NT2/D1 (cell line): ENCODE data around the gene ITSN1.

ENCODE experiments used
- DNase-seq: peaks from one replicate; pipeline ENCODE4 v3.0.0-alpha.2; 2011; ENCODE audit warnings: low read depth, low spot score
- H3K27me3 ChIP-seq: 2 replicates; pipeline ENCODE4 v1.6.0; 2011; ENCODE audit warnings: mild to moderate bottlenecking; ENCODE audit not compliant: insufficient read length, insufficient read depth
- H3K36me3 ChIP-seq: 2 replicates; pipeline ENCODE4 v1.6.1; 2011; ENCODE audit warnings: mild to moderate bottlenecking, low read length, mixed read lengths; ENCODE audit not compliant: insufficient read depth, insufficient read length
- H3K4me1 ChIP-seq: 2 replicates; pipeline ENCODE4 v1.5.1; 2011; ENCODE audit not compliant: insufficient read depth, insufficient read length
- H3K4me3 ChIP-seq: 2 replicates; pipeline ENCODE4 v1.5.1; 2011; ENCODE audit warnings: low read depth; ENCODE audit not compliant: insufficient read length
- H3K9ac ChIP-seq: 2 replicates; pipeline ENCODE4 v1.6.0; 2011; ENCODE audit warnings: low read depth; ENCODE audit not compliant: insufficient read length
- H3K9me3 ChIP-seq: 2 replicates; pipeline ENCODE4 v1.5.1; 2011; ENCODE audit warnings: mild to moderate bottlenecking, low read length; ENCODE audit not compliant: insufficient read depth
- SUZ12 ChIP-seq: IDR thresholded peaks from 2 replicates; pipeline ENCODE4 v1.6.1; 2011; ENCODE audit not compliant: insufficient read length, insufficient read depth; ENCODE audit errors: extremely low read depth
- YY1 ChIP-seq: IDR thresholded peaks from 2 replicates; pipeline ENCODE4 v1.6.1; 2011; ENCODE audit not compliant: insufficient read length, insufficient read depth
- ZNF274 ChIP-seq: IDR thresholded peaks from 2 replicates; pipeline ENCODE4 v1.6.1; 2011; ENCODE audit warnings: mild to moderate bottlenecking, low read depth, low read length

ITSN1 gene

GRCh38 chr21:33940881-33941245, 298.6 kb downstream of the ITSN1 start:
- no peak overlapping the region for H3K4me3 ChIP-seq
- peaks cover 14% of the 10 kb centered on the region; the same call in 1 of the 2 replicates for H3K9me3 ChIP-seq
- peaks cover 27% of the 10 kb centered on the region for H3K36me3 ChIP-seq
- H3K4me1 ChIP-seq: peaks cover under 1% of the 10 kb centered on the region
- no peaks in the 10 kb centered on the region for H3K27me3 ChIP-seq
- no peak for DNase-seq
- H3K9ac ChIP-seq: no peak overlapping the region
- TF ChIP-seq YY1: no peak

- TF ChIP-seq YY1 (no peak), ZNF274 (no peak), SUZ12 (no peak)
- no peak for DNase-seq
- H3K36me3 ChIP-seq: peaks cover 27% of the 10 kb centered on the region
- H3K4me3 ChIP-seq: no peak overlapping the region
- no peak overlapping the region for H3K9ac ChIP-seq
- peaks cover 1% of the 10 kb centered on the region for H3K4me1 ChIP-seq
- no peaks in the 10 kb centered on the region for H3K27me3 ChIP-seq
- H3K9me3 ChIP-seq: peaks cover 14% of the 10 kb centered on the region; the same call in 1 of the 2 replicates
Measured at GRCh38 chr21:33942426-33942825, 300.1 kb downstream of the ITSN1 start.

- Histone ChIP-seq H3K4me1 (peaks cover 2% of the 10 kb centered on the region), H3K36me3 (peaks cover 27% of the 10 kb centered on the region), H3K4me3 (no peak overlapping the region), H3K9me3 (peaks cover 14% of the 10 kb centered on the region; the same call in 1 of the 2 replicates), H3K27me3 (no peaks in the 10 kb centered on the region), H3K9ac (no peak overlapping the region)
- no peak for DNase-seq
- TF ChIP-seq SUZ12 (no peak), ZNF274 (no peak), YY1 (no peak)
Measured at GRCh38 chr21:33943293-33943692, 301.0 kb downstream of the ITSN1 start.

GRCh38 chr21:33944185-33944763, 302.0 kb downstream of the ITSN1 start:
- Histone ChIP-seq H3K4me1 (peaks cover 12% of the 10 kb centered on the region), H3K36me3 (peaks cover 23% of the 10 kb centered on the region), H3K9me3 (peaks cover 12% of the 10 kb centered on the region; the same call in 1 of the 2 replicates), H3K9ac (no peak overlapping the region), H3K27me3 (no peaks in the 10 kb centered on the region), H3K4me3 (no peak overlapping the region)
- no peak for TF ChIP-seq ZNF274
- no peak for TF ChIP-seq YY1
- TF ChIP-seq SUZ12: no peak
- no peak for DNase-seq

- Histone ChIP-seq H3K4me1 (peaks cover 12% of the 10 kb centered on the region), H3K36me3 (peaks cover 28% of the 10 kb centered on the region), H3K27me3 (no peaks in the 10 kb centered on the region), H3K4me3 (no peak overlapping the region), H3K9me3 (peaks cover 10% of the 10 kb centered on the region; the same call in 1 of the 2 replicates), H3K9ac (no peak overlapping the region)
- no peak for DNase-seq
- TF ChIP-seq SUZ12 (no peak), YY1 (no peak)
Measured at GRCh38 chr21:33945652-33946270, 303.5 kb downstream of the ITSN1 start.

GRCh38 chr21:33947451-33948095, 305.3 kb downstream of the ITSN1 start:
- Histone ChIP-seq H3K9ac (peak overlapping the region; percentile 27), H3K9me3 (peaks cover 10% of the 10 kb centered on the region; the same call in 1 of the 2 replicates), H3K4me3 (no peak overlapping the region), H3K4me1 (peaks cover 12% of the 10 kb centered on the region), H3K36me3 (peaks cover 28% of the 10 kb centered on the region), H3K27me3 (no peaks in the 10 kb centered on the region)
- DNase-seq: peak; percentile 96
- TF ChIP-seq SUZ12: no peak
- TF ChIP-seq YY1: no peak
- no peak for TF ChIP-seq ZNF274

GRCh38 chr21:33948096-33948950, 306.0 kb downstream of the ITSN1 start:
- TF ChIP-seq YY1: no peak
- no peak for TF ChIP-seq ZNF274
- no peak for TF ChIP-seq SUZ12
- DNase-seq: peak; percentile 93
- Histone ChIP-seq H3K4me3 (no peak overlapping the region), H3K36me3 (peaks cover 23% of the 10 kb centered on the region), H3K27me3 (no peaks in the 10 kb centered on the region), H3K9ac (peak overlapping the region; percentile 43), H3K4me1 (peaks cover 12% of the 10 kb centered on the region), H3K9me3 (peaks cover 10% of the 10 kb centered on the region; the same call in 1 of the 2 replicates)
